HepG2 (cell line): Measurements from ENCODE around the gene WBP1. TPM values are rescaled to one million over a fixed set of nuclear protein-coding genes. Genes with fewer than 3 reads are reported as not detected.

ENCODE experiments used
- CHCHD3 ChIP-seq: sonication (generic); formaldehyde crosslinking; IDR thresholded peaks from 2 replicates; pipeline ENCODE4 v1.8.0; 2022; ENCODE audit warnings: mild to moderate bottlenecking, missing genetic modification reagents, moderate library complexity
- FIP1L1 ChIP-seq: fragments of 200-400 bp; formaldehyde crosslinking; IDR thresholded peaks from 2 replicates; pipeline ENCODE4 v1.6.1; 2018; ENCODE audit warnings: low read depth, mild to moderate bottlenecking, low read length, moderate library complexity, borderline replicate concordance; ENCODE audit not compliant: insufficient read depth
- GMEB2 ChIP-seq: IDR thresholded peaks from 2 replicates; pipeline ENCODE4 v1.6.1; 2016; ENCODE audit warnings: missing biosample characterization, missing genetic modification reagents, low read depth
- KAT2B ChIP-seq: fragments of 150-350 bp; IDR thresholded peaks from 2 replicates; pipeline ENCODE4 v1.6.1; 2014; ENCODE audit warnings: low read depth, low read length, borderline replicate concordance
- NR3C1 ChIP-seq: sonication (generic); formaldehyde crosslinking; IDR thresholded peaks from 2 replicates; pipeline ENCODE4 v1.4.0; 2020; ENCODE audit warnings: missing genetic modification reagents
- SMAD9 ChIP-seq: sonication (generic); formaldehyde crosslinking; IDR thresholded peaks from 2 replicates; pipeline ENCODE4 v1.5.1; 2020; ENCODE audit warnings: mild to moderate bottlenecking, missing genetic modification reagents
- TMF1 ChIP-seq: sonication (generic); formaldehyde crosslinking; IDR thresholded peaks from 2 replicates; pipeline ENCODE4 v1.8.1; 2022; ENCODE audit warnings: low read depth, missing genetic modification reagents
- ZIK1 ChIP-seq: sonication (generic); formaldehyde crosslinking; IDR thresholded peaks from 2 replicates; pipeline ENCODE4 v1.5.0; 2020; ENCODE audit warnings: mild to moderate bottlenecking, low read depth, missing genetic modification reagents, borderline replicate concordance
- ZNF331 ChIP-seq: sonication (generic); formaldehyde crosslinking; IDR thresholded peaks from 2 replicates; pipeline ENCODE4 v1.4.0; 2020; ENCODE audit warnings: missing genetic modification reagents
- ZNF343 ChIP-seq: sonication (generic); formaldehyde crosslinking; IDR thresholded peaks from 2 replicates; pipeline ENCODE4 v1.4.0; 2020; ENCODE audit warnings: mild to moderate bottlenecking, missing genetic modification reagents
- ZNF510 ChIP-seq: sonication (generic); formaldehyde crosslinking; IDR thresholded peaks from 2 replicates; pipeline ENCODE4 v1.4.0; 2020; ENCODE audit warnings: low read depth, mild to moderate bottlenecking, missing genetic modification reagents
- ZNF530 ChIP-seq: sonication (generic); formaldehyde crosslinking; IDR thresholded peaks from 2 replicates; pipeline ENCODE4 v1.5.0; 2020; ENCODE audit warnings: low read depth, mild to moderate bottlenecking, missing genetic modification reagents
- ZNF674 ChIP-seq: sonication (generic); formaldehyde crosslinking; IDR thresholded peaks from 2 replicates; pipeline ENCODE4 v1.5.0; 2020; ENCODE audit warnings: low read depth, mild to moderate bottlenecking, missing genetic modification reagents
- polyA plus RNA-seq, 8 experiments: library from polyadenylated mRNA; depleted of rRNA in 3 of 8; stranded (reverse) in 7 of 8; unstranded in 1 of 8; fragments of >200 nt; fragmentation: Illumina TruSeq in 4 of 8; extraction: Trizol in 4 of 8; gene quantifications; 2 replicates each; pipeline versions ENCODE4 v1.2.1 to v1.2.3, GENCODE V29; 2011 to 2016; ENCODE audit warnings: low read depth in 4 of 8, missing spikeins in 1 of 8, mixed read lengths in 1 of 8; ENCODE audit not compliant: insufficient read depth in 1 of 8
- total RNA-seq, 5 experiments: library from RNA; depleted of rRNA; stranded (reverse); fragments of >200 nt; fragmentation: Illumina TruSeq; extraction: Trizol; gene quantifications; 2 replicates each; pipeline ENCODE4 v1.2.3, GENCODE V29; 2016; ENCODE audit warnings: low read depth in 1 of 5
- TF ChIP-seq, protein P1 (sequence below): sonication (generic); formaldehyde crosslinking; IDR thresholded peaks from 2 replicates; pipeline ENCODE4 v1.4.0; 2020; ENCODE audit warnings: missing genetic modification reagents, borderline replicate concordance
- TF ChIP-seq, protein P2 (sequence below): sonication (generic); formaldehyde crosslinking; IDR thresholded peaks from 2 replicates; pipeline ENCODE4 v1.5.1; 2020; ENCODE audit warnings: missing genetic modification reagents, mild to moderate bottlenecking, borderline replicate concordance
- TF ChIP-seq, protein P3 (sequence below), 2 experiments: sonication (generic) in 1 of 2; formaldehyde crosslinking in 1 of 2; IDR thresholded peaks; 2 replicates each; pipeline versions ENCODE4 v1.4.0 to v1.6.1; 2016 to 2020; ENCODE audit warnings: borderline replicate concordance in 1 of 2, low read depth in 1 of 2, mild to moderate bottlenecking in 1 of 2, missing genetic modification reagents in 1 of 2
- TF ChIP-seq, protein P4 (sequence below): sonication (generic); formaldehyde crosslinking; IDR thresholded peaks from 2 replicates; pipeline ENCODE4 v1.4.0; 2020; ENCODE audit warnings: mild to moderate bottlenecking, missing genetic modification reagents

WBP1 gene
- total and polyA plus RNA-seq, 2 of the 13 experiments (the other 11 are each of a cell fraction or from before 2014, with no cell fraction given): 38.8 to 85.7 TPM

- no peak for TF ChIP-seq KAT2B
- TF ChIP-seq NR3C1 (CRISPR knock-in tag): no peak
- TF ChIP-seq GMEB2 (CRISPR knock-in tag): no peak
- peak; percentile 42; the same call in 1 of the 2 replicates for TF ChIP-seq ZIK1 (CRISPR knock-in tag)
- TF ChIP-seq TMF1 (CRISPR knock-in tag): no peak; the same call in 1 of the 2 replicates
- TF ChIP-seq ZNF510: peak; percentile 83; the same call in 1 of the 2 replicates
- TF ChIP-seq ZNF343 (CRISPR knock-in tag): peak; percentile 24; the same call in 1 of the 2 replicates
- TF ChIP-seq, protein P1, sequence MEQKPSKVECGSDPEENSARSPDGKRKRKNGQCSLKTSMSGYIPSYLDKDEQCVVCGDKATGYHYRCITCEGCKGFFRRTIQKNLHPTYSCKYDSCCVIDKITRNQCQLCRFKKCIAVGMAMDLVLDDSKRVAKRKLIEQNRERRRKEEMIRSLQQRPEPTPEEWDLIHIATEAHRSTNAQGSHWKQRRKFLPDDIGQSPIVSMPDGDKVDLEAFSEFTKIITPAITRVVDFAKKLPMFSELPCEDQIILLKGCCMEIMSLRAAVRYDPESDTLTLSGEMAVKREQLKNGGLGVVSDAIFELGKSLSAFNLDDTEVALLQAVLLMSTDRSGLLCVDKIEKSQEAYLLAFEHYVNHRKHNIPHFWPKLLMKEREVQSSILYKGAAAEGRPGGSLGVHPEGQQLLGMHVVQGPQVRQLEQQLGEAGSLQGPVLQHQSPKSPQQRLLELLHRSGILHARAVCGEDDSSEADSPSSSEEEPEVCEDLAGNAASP: peak; percentile 77; the same call in 1 of the 2 replicates
- no peak for TF ChIP-seq ZNF674 (CRISPR knock-in tag)
- TF ChIP-seq, protein P2, sequence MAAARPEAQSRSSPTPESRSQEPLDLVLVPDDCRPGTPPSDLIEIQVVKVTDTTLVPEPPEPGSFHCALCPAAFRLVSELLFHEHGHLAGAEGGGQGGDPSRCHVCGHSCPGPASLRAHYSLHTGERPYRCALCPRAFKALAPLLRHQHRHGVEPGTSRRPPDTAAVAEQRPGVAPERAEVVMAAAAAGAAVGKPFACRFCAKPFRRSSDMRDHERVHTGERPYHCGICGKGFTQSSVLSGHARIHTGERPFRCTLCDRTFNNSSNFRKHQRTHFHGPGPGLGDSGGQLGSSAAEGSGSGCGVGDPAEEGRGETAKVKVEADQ: peak; percentile 91
- no peak; the same call in 1 of the 2 replicates for TF ChIP-seq ZNF331
- no peak for TF ChIP-seq SMAD9 (CRISPR knock-in tag)
- TF ChIP-seq ZNF530 (CRISPR knock-in tag): no peak
- TF ChIP-seq, protein P3, sequence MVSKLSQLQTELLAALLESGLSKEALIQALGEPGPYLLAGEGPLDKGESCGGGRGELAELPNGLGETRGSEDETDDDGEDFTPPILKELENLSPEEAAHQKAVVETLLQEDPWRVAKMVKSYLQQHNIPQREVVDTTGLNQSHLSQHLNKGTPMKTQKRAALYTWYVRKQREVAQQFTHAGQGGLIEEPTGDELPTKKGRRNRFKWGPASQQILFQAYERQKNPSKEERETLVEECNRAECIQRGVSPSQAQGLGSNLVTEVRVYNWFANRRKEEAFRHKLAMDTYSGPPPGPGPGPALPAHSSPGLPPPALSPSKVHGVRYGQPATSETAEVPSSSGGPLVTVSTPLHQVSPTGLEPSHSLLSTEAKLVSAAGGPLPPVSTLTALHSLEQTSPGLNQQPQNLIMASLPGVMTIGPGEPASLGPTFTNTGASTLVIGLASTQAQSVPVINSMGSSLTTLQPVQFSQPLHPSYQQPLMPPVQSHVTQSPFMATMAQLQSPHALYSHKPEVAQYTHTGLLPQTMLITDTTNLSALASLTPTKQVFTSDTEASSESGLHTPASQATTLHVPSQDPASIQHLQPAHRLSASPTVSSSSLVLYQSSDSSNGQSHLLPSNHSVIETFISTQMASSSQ (IDR thresholded peaks at IDR 0.05; ENCODE audit: low read depth): 0 out of 2 replicates have a peak, but pooled peaks have one; percentile 24
- TF ChIP-seq, protein P3 (CRISPR knock-in tag; IDR thresholded peaks at IDR 0.05; ENCODE audit: borderline replicate concordance): peak; percentile 82; the same call in 1 of the 2 replicates
- TF ChIP-seq CHCHD3 (CRISPR knock-in tag): peak; percentile 65; the same call in 1 of the 2 replicates
- no peak for TF ChIP-seq FIP1L1
- TF ChIP-seq, protein P4, sequence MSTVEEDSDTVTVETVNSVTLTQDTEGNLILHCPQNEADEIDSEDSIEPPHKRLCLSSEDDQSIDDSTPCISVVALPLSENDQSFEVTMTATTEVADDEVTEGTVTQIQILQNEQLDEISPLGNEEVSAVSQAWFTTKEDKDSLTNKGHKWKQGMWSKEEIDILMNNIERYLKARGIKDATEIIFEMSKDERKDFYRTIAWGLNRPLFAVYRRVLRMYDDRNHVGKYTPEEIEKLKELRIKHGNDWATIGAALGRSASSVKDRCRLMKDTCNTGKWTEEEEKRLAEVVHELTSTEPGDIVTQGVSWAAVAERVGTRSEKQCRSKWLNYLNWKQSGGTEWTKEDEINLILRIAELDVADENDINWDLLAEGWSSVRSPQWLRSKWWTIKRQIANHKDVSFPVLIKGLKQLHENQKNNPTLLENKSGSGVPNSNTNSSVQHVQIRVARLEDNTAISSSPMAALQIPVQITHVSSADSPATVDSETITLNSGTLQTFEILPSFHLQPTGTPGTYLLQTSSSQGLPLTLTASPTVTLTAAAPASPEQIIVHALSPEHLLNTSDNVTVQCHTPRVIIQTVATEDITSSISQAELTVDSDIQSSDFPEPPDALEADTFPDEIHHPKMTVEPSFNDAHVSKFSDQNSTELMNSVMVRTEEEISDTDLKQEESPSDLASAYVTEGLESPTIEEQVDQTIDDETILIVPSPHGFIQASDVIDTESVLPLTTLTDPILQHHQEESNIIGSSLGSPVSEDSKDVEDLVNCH (CRISPR knock-in tag): no peak
These were observed 17.7 kb upstream of the WBP1 start (continued) for GRCh38 chr2:74440378-74441169.
